NCI-H2196 treated with DMSO at 0.1 percent for 48 hours (cell line): ENCODE data around the gene SLC9A4.

ENCODE experiments used
- DNase-seq: peaks from one replicate; lab custom pipeline; 2025; ENCODE audit not compliant: unreplicated experiment; lab: John Stamatoyannopoulos, UW

SLC9A4 gene

GRCh38 chr2:102453501-102453900 lies 19.5 kb upstream of the SLC9A4 start:
- no peak for DNase-seq

GRCh38 chr2:102455061-102455670 lies 17.9 kb upstream of the SLC9A4 start:
- no peak for DNase-seq

GRCh38 chr2:102460467-102460866 lies 12.6 kb upstream of the SLC9A4 start:
- DNase-seq, result no peak

- no peak for DNase-seq
Measured at GRCh38 chr2:102461188-102461587, 11.8 kb upstream of the SLC9A4 start.

- DNase-seq, result no peak
Measured at GRCh38 chr2:102463160-102463559, 9.9 kb upstream of the SLC9A4 start.

GRCh38 chr2:102470168-102470567 lies 2.9 kb upstream of the SLC9A4 start:
- no peak for DNase-seq

- DNase-seq, result no peak
Measured at GRCh38 chr2:102473631-102474030, 605 bp downstream of the SLC9A4 start.

- no peak for DNase-seq
Measured at GRCh38 chr2:102474785-102475184, 1.8 kb downstream of the SLC9A4 start.

GRCh38 chr2:102478686-102479470 lies 5.9 kb downstream of the SLC9A4 start:
- no peak for DNase-seq

- DNase-seq, result no peak
Measured at GRCh38 chr2:102480285-102481195, 7.5 kb downstream of the SLC9A4 start.

GRCh38 chr2:102481931-102482330 lies 8.9 kb downstream of the SLC9A4 start:
- no peak for DNase-seq

GRCh38 chr2:102483086-102483485 lies 10.1 kb downstream of the SLC9A4 start:
- DNase-seq, result no peak

- no peak for DNase-seq
Measured at GRCh38 chr2:102484310-102485061, 11.5 kb downstream of the SLC9A4 start.

- no peak for DNase-seq
Measured at GRCh38 chr2:102485147-102485785, 12.2 kb downstream of the SLC9A4 start.

GRCh38 chr2:102486941-102487702 lies 14.1 kb downstream of the SLC9A4 start:
- no peak for DNase-seq

- no peak for DNase-seq
Measured at GRCh38 chr2:102487761-102488462, 14.9 kb downstream of the SLC9A4 start.

GRCh38 chr2:102489646-102490045 lies 16.6 kb downstream of the SLC9A4 start:
- DNase-seq, result no peak

- no peak for DNase-seq
Measured at GRCh38 chr2:102492006-102492405, 19.0 kb downstream of the SLC9A4 start.

- no peak for DNase-seq
Measured at GRCh38 chr2:102494570-102494969, 21.5 kb downstream of the SLC9A4 start.
